ENCODE measurements around the gene SCAPER. TPM values are rescaled to one million over a fixed set of nuclear protein-coding genes. Genes with fewer than 3 reads are reported as not detected.
"Not testable (repeated sequence)": the region's sequence is repeated elsewhere in the genome, so short reads cannot be mapped to it uniquely, and the experiment has no call there.

The SCAPER gene
- total and polyA plus RNA-seq, 4 donors, result 3.3 to 18.0 (median 9.9) TPM

- no peak overlapping the region for H3K9ac ChIP-seq (ENCODE audit: low read depth in 1 of 2, low read length in 2 of 2)
- no peak for TF ChIP-seq JUND (IDR thresholded peaks at IDR 0.05)
- H3K4me1 ChIP-seq (ENCODE audit: control insufficient read depth in 4 of 4, insufficient read depth in 4 of 4, low read length in 3 of 4), result peaks cover 1 to 9% (median 2%) of the 10 kb centered on the region in 4 donors
- H3K27me3 ChIP-seq (ENCODE audit: control insufficient read depth in 4 of 4, insufficient read depth in 4 of 4, low read length in 3 of 4), result no peaks in the 10 kb centered on the region
- H3K9me3 ChIP-seq (ENCODE audit: control insufficient read depth in 4 of 4, low read length in 3 of 4), result no peaks in the 10 kb centered on the region
- no peak overlapping the region for H3K27ac ChIP-seq (ENCODE audit: low read depth in 1 of 2, low read length in 2 of 2)
- DNase-seq (ENCODE audit: low spot score), result no peak
- H3K36me3 ChIP-seq (ENCODE audit: control insufficient read depth in 4 of 4, insufficient read depth in 3 of 4, low read depth in 1 of 4, low read length in 3 of 4), result no peaks in the 10 kb centered on the region
- 84% methylated on average over 4 of the region's 4 CpGs for WGBS
- no peak overlapping the region for H3K4me3 ChIP-seq (ENCODE audit: low read depth in 1 of 3, low read length in 3 of 3)
Measured at GRCh38 chr15:76898102-76898501, 7.0 kb downstream of the SCAPER start.

GRCh38 chr15:76894174-76894573, 11.0 kb downstream of the SCAPER start:
- WGBS, result 95% methylated on average over 2 of the region's 2 CpGs
- H3K36me3 ChIP-seq (ENCODE audit: control insufficient read depth in 4 of 4, insufficient read depth in 3 of 4, low read depth in 1 of 4, low read length in 3 of 4), result no peaks in the 10 kb centered on the region
- no peak overlapping the region for H3K4me3 ChIP-seq (ENCODE audit: low read depth in 1 of 3, low read length in 3 of 3)
- TF ChIP-seq FOXA1 (IDR thresholded peaks at IDR 0.05) (no peak), FOXA2 (IDR thresholded peaks at IDR 0.05) (no peak), HNF4A (conservative IDR thresholded peaks at IDR 0.05) (no peak), GABPA (IDR thresholded peaks at IDR 0.05 in 1 of 2, conservative IDR thresholded peaks at IDR 0.05 in 1 of 2) (no peak), TAF1 (conservative IDR thresholded peaks at IDR 0.05) (no peak), HNF4G (IDR thresholded peaks at IDR 0.05) (no peak), REST (IDR thresholded peaks at IDR 0.05) (no peak), RAD21 (IDR thresholded peaks at IDR 0.05) (no peak), JUND (IDR thresholded peaks at IDR 0.05) (no peak), ATF3 (IDR thresholded peaks at IDR 0.05) (no peak), EGR1 (IDR thresholded peaks at IDR 0.05; ENCODE audit: low read depth in 2 of 2) (no peak), ZBTB33 (IDR thresholded peaks at IDR 0.05) (no peak), CTCF (IDR thresholded peaks at IDR 0.05; ENCODE audit: low read depth, low read length, missing input control) (no peak)
- no peaks in the 10 kb centered on the region for H3K27me3 ChIP-seq (ENCODE audit: control insufficient read depth in 4 of 4, insufficient read depth in 4 of 4, low read length in 3 of 4)
- H3K4me1 ChIP-seq (ENCODE audit: control insufficient read depth in 4 of 4, insufficient read depth in 4 of 4, low read length in 3 of 4), result no peaks in the 10 kb centered on the region
- DNase-seq (ENCODE audit: low spot score), result no peak
- no peak overlapping the region for H3K27ac ChIP-seq (ENCODE audit: low read depth in 1 of 2, low read length in 2 of 2)
- no peak overlapping the region for H3K9ac ChIP-seq (ENCODE audit: low read depth in 1 of 2, low read length in 2 of 2)
- no peaks in the 10 kb centered on the region for H3K9me3 ChIP-seq (ENCODE audit: control insufficient read depth in 4 of 4, low read length in 3 of 4)

- H3K27me3 ChIP-seq (ENCODE audit: control insufficient read depth in 4 of 4, insufficient read depth in 4 of 4, low read length in 3 of 4); H3K4me3 ChIP-seq (ENCODE audit: low read depth in 1 of 3, low read length in 3 of 3); H3K9ac ChIP-seq (ENCODE audit: low read depth in 1 of 2, low read length in 2 of 2); DNase-seq (ENCODE audit: low spot score); H3K36me3 ChIP-seq (ENCODE audit: control insufficient read depth in 4 of 4, insufficient read depth in 3 of 4, low read depth in 1 of 4, low read length in 3 of 4); H3K9me3 ChIP-seq (ENCODE audit: control insufficient read depth in 4 of 4, low read length in 3 of 4); H3K27ac ChIP-seq (ENCODE audit: low read depth in 1 of 2, low read length in 2 of 2); H3K4me1 ChIP-seq (ENCODE audit: control insufficient read depth in 4 of 4, insufficient read depth in 4 of 4, low read length in 3 of 4): not testable (repeated sequence)
- 94% methylated on average over 5 of the region's 5 CpGs for WGBS
Measured at GRCh38 chr15:76892836-76893235, 12.3 kb downstream of the SCAPER start.

- peak; percentile 40 for DNase-seq (ENCODE audit: low spot score)
- H3K9ac ChIP-seq (ENCODE audit: low read depth in 1 of 2, low read length in 2 of 2), result not testable (repeated sequence)
Measured at GRCh38 chr15:76887280-76888141, 17.6 kb downstream of the SCAPER start.

More at GRCh38 chr15:76887280-76888141, 17.6 kb downstream of the SCAPER start:
- H3K36me3 ChIP-seq (ENCODE audit: control insufficient read depth in 4 of 4, insufficient read depth in 3 of 4, low read depth in 1 of 4, low read length in 3 of 4); H3K4me1 ChIP-seq (ENCODE audit: control insufficient read depth in 4 of 4, insufficient read depth in 4 of 4, low read length in 3 of 4); H3K9me3 ChIP-seq (ENCODE audit: control insufficient read depth in 4 of 4, low read length in 3 of 4); H3K4me3 ChIP-seq (ENCODE audit: low read depth in 1 of 3, low read length in 3 of 3); H3K27me3 ChIP-seq (ENCODE audit: control insufficient read depth in 4 of 4, insufficient read depth in 4 of 4, low read length in 3 of 4); H3K27ac ChIP-seq (ENCODE audit: low read depth in 1 of 2, low read length in 2 of 2): not testable (repeated sequence)
- 84% methylated on average over 14 of the region's 14 CpGs for WGBS
